Stimulated activated CD4-positive, alpha-beta T cell treated with anti-CD3 and anti-CD28 coated beads, TNF-alpha, amount 100 ng/mL, for 48 hours (primary cell): Measurements from ENCODE around the gene RGS19.

Experiments
- DNase-seq, 3 donors: peaks; one replicate each; pipeline ENCODE4 v3.0.0-alpha.2; 2020; ENCODE audit warnings: low read depth in 3 of 3

RGS19 gene

DNA sequence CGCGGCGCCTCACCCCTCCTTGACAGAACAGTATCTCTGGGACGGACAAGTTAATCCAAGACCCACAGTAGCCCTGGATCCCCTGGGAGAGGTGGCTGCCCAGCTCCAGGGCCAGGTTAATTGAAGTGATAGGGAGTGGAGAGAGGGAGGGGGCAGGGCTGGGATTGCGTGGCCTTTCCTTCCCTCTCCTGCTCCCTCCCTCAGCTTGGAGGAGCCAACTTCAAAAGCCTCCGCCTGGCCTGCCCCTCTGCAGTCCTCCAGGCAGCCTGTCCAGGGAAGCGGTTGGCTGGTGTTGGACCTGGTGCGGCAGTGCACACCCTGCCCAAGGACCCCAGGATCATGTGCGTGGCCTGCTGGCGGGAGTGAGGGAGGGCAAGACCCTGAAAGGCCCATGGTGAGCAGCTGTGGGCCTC lies 43.4 kb downstream of the RGS19 start, which contains the start of gene C20orf204:
Gene C20orf204 (plus strand): TSS at position 250 of the 413 bp plus-strand sequence. CDS start 142 bp downstream, at position 392.
- no peak for DNase-seq

DNA sequence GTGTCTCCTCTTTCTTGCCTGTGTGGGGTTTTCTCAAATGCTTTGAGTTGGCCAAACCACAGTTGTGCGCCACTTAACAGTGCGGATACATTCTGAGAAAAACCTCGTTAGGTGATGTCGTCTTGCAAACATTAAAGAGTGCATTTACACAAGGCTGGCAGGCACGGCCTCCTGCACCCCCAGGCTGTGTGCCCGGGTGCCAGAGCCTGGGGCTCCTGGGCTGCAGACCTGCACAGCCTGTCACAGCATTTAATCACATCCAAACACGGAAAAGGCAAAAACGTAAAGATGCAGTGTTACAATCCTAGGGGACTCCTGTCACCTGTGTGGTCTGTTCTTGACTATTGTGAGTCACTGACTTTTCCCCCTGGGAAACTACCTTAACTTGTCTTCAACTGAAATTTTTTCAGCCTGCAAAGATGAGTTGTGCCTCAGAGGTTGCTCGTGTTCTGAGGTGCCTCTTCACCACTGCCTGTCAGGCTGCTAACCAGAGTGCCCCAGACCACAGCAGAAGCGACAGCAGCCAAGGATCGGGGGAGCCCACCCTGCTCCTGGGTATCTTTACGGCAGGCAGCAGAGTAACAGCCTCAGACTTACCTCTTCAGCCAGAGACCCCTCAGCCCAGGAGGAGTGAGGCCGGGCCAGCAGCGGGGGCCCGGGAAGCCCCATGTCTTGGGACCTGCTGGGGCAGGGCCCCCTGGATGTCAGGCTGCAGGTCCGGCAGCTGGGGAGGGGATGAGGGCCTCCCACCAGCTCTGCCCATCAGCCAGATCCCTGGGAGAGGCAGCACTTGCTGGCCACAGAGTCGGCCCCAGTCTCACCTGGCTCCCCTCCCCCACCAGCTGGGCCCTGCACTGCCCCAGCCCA lies 44.0 kb downstream of the RGS19 start:
- no peak for DNase-seq

DNA sequence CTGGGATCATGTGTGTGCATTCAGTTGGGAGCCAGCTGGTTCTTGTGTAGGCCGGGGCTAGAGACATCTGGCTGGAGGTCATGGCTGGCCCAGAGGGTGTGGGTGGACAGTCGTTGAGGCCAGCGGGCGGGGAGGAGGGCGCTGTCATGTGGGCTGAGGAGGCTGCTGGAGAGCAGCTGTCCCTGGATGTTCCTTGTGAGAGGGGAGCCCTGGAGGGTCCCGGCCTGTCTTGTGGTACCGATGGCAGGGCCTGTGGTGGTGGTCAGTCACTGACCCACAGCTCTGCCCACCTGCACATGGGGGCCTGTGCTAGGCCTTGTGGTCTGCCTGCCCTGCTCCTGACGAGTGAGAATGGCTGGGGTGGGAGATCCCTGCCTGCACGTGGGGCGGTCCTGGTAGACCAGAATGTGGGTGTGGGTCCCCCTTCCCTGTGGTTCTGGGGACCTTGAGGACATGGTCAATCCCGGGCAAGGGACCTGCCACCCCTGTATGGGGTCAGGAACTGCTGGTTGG lies 45.3 kb downstream of the RGS19 start:
- DNase-seq = no peak

DNA sequence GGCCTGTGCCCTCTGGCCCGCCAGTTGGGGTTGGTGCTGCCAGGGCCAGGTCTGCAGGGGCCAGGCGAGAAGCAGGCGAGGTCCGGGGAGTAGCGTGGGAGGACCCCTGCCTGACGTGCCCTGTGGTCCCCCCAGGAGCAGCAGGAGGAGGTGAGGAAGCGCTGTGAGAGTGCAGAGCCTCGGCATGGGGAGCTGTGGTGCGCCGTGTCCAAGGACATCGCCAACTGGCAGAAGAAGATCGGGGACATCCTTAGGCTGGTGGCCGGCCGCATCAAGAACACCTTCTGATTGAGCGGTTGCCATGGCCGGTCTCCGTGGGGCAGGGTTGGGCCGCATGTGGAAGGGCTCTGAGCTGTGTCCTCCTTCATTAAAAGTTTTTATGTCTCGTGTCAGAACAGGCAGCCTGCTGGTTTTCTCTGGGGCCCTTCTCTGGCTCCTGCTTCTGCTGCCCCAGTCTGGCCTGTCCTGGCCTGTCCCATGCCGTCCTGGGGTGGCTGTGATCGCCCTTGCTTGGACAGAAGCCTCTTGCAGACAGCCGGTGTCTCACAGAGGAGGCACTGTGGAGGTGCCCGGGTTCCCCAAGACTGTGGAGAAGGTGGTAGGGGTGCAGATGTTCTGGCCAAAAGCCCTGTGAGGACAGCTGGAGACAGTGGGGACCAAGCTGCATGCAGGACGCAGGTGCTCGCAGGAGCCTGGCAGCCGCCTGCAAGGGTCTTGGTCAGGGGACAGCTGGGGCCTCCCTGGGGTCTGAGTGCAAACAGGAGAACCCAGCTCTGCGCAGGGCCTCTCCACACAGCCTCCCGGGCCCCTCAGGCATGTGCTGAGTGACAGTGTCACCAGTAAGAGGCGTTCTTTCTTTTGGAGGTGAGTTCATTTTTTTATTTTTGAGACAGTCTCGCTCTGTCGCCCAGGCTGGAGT lies 46.4 kb downstream of the RGS19 start:
- DNase-seq = no peak

DNA sequence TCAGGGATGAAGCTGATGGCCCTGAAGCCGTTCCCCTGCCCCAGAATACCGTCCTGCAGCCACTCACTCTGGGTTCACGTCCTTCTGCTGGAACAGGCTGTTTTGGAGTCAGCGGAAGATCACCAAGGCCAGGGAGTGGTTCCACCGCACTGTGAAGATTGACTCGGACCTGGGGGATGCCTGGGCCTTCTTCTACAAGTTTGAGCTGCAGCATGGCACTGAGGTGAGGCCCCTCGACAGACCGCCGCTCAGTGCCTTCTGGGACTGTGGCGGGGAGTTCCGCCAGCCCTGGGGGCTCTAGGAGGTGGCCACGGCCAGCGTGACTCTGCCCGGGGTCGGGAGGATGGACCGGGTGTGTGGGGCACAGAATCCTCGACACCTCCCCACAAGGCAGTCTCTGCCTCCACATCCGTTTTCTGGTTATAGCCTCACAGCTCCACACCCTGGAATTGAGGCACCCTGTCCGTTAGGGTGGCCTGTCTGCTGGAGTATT lies 47.5 kb downstream of the RGS19 start:
- DNase-seq = no peak

DNA sequence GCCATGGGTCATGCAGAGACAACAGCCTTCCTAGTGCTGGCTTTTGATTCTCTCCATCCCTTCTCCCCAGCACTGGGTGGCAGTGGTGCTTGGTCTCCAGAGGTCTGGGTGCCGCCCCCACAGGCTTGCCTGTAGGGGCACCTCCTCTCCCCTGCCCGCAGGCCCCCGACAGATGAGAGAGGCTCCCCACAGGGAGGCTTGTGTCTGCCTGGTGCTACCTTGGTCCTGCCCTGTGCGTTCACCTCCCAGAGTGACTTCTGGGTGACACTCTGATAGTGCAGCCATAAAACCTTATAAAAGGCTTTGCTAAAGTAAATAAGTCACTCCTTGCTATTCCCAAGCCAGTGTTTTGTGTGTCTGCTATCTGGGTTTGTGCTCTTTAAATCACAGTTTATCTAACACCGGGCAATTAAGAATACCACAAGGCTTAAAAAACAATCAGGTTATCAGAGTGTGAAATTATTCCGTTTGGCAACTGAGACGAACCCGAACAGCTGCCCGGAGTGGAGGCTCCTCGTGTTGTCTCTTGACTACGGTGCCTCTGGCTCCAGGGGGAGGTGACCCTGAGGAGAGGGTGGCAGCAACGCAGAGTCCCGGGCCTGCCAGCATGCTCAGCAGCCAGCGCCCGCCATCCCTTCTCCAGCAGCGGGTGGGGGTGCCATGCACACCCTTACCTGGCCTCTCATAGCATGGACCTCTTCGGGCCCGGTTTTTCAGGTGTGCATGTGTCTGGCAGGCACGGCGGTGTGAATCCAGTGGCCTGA lies 48.8 kb downstream of the RGS19 start:
- DNase-seq = no peak

DNA sequence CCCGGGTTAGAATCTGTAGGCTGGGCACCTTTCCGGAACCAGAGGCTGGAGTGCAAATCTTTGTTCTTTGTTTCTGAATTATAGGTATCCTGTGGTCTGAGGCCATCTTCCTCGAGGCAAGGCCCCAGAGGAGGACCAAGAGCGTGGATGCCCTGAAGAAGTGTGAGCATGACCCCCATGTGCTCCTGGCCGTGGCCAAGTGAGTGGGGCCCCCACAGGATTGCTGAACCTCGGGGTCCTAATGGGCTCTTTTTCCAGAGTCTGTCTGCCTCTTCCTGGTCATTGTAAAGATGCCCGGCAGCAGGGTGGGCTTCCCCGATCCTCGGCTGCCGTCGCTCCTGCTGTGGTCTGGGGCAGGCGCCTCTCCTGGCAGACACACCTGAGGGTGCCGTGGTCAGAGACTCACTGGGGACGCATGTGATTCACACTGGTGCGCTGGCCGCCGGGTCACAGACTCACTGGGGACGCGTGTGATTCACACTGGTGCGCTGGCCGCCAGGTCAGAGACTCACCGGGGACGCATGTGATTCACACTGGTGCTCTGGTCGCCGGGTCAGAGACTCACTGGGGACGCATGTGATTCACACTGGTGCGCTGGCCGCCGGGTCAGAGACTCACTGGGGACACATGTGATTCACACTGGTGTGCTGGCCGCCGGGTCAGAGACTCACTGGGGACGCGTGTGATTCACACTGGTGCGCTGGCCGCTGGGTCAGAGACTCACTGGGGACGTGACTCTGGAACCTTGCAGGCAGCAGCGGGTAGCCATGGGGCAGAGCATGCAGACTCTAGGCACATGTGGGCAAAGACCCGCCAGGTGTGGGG lies 49.8 kb downstream of the RGS19 start:
- no peak for DNase-seq

DNA sequence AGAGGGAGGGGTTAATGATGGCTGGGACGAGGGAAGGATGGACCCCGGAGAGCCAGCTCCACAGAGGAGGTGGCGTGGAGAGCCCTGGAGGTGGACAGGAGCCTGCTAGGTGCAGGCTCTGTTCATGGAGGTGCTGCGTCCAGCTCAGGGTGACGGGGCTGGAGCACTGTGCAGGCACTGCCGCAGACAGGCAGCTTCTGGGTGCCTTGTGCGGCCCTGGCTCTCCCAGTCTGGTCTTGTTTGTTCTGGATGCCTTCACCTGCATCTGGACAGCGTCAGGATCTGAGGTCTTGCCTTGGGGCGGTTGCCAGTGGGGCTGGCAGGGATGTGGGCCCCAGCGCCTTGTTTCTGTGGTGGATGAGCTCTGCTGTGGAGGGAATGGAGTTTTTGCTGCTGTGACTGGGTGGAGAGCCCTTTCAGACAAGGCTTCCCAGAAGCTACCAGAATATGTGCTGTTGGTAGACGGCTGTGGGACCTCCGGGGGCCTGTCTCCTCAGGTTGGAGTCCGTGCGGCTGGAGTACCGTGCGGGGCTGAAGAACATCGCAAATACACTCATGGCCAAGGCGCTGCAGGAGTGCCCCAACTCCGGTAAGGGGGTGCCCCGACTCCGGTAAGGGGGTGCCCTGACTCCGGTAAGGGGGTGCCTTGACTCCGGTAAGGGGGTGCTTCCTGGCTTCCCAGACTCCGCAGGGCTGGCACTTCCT lies 51.2 kb downstream of the RGS19 start:
- no peak for DNase-seq

DNA sequence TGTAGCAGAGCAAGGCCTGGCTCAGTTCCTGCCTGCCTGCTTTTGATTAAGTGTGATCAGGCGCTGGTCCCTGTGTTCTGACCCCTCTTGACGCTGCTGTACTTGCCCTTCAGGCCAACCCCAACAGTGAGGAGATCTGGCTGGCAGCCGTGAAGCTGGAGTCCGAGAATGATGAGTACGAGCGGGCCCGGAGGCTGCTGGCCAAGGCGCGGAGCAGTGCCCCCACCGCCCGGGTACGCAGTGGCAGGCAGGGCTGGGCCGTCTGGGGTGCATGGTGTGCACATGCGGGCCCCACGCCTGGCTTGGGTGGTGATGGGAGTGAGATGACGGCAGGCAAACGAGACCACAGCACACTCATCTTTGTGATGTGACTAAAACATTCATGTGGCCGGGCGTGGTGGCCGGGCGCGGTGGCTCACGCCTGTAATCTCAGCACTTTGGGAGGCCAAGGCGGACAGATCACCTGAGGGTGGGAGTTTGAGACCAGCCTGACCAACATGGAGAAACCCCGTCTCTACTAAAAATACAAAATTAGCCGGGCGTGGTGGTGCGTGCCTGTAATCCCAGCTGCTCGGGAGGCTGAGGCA lies 53.4 kb downstream of the RGS19 start:
- no peak for DNase-seq

DNA sequence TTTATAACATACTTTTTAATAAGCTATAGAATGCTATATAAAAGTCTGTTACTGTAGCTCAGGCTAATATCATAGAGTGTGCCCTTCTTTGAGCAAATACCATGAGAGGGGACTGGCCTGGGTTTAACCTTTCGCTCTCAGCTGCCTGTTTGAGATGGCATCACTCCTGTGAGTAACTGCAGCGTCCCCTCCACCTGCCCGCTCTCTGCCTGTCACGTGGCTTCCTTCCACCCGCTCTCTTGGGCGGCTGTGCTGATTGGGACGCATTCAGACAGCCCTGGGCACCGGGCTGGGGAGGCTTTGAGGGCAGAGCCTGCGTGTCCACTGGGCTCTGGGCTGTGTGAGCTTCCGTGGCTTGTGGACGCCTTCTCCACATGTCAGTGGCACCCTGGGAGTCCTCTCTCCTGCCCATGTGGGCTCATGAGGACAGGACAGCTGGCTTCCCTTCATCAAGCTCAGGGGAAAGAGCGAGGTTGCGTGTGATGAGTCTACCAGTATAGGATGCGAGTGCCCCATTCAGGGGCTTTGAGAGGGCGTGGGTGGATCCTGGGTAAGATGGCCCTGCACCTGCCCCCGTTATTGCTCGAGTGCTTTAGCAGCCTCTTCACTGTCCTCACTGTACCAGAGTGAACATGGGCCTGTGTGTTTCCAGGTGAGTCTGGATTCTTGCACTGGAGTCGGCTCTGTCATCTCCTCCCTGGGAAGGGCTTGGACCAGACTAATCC lies 54.1 kb downstream of the RGS19 start:
- DNase-seq = no peak

DNA sequence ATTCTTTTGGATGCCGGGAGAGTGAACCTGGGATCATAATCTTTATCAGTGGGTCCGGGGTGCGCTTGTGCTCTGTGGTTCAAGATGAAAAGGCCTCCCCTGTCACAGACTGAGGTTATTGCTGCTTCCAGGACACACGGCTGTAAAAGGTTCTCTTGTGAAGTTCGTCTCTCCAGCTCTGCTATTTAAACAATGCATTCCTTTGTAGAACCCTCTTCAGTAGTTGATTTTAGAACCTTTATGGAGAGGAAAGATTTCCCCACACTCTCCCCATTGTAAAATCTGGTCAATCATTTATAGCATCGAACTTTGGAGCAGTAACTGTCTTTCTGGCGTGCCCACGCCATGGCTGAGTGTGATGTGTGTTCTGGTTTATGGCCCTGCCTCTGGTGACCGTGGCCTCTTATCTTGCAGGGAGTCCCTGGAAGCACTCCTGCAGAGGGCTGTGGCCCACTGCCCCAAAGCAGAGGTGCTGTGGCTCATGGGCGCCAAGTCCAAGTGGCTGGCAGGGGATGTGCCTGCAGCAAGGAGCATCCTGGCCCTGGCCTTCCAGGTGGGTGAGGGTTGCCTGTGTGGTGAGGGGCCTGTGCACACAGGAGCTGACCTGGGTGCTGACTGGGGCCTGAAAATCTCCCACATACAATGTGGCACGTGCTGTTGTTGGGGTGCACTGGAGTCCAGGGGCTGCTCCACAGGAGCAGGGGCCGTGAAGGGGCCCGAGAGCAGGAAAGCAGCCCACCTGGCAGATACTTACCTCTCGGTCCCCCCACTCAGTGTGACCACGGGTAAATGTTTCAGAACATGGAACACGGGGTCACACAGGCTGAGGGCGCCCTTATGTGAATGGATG lies 55.0 kb downstream of the RGS19 start:
- DNase-seq = no peak

DNA sequence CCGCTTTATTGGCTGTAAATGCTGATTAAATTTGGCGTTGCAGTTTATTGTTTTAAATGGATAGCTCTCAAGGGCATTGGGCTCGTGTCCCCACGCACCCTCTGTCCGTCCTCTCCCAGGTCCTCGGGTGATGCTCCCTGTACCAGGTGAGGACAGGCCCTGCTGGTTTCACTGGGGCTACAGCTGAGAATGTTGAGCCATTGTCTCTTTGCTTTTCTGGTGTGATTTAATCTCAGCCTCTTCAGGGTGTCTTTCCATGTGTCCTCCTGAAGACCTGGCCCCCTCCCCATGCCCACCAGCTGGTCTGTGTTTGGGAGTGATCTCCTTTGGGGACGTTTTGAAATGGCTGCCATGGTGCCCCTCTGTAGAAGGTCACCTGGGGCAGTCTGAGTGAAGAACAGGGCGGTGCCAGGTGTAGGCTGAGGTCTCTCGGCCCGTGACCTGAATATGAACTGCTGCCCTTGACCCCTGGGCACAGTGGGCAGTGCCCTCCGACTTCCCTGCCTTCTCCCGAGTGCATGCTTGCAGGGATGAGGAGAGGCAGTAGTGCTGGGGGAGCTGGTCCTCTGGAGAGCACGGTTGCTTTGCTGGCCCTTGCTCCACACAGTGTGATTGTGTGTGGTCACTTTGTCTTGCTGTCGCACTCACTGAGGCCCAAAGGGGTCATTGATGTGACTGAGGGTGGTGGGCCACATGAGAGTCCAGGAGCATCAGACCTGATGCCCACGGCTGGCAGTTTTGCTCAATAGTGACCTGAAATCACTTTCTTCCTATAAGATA lies 55.8 kb downstream of the RGS19 start:
- DNase-seq = no peak
